Measurements from ENCODE around the gene RABGEF1.
"Not testable (repeated sequence)": the region's sequence is repeated elsewhere in the genome, so short reads cannot be mapped to it uniquely, and the experiment has no call there.

Gene RABGEF1

DNA sequence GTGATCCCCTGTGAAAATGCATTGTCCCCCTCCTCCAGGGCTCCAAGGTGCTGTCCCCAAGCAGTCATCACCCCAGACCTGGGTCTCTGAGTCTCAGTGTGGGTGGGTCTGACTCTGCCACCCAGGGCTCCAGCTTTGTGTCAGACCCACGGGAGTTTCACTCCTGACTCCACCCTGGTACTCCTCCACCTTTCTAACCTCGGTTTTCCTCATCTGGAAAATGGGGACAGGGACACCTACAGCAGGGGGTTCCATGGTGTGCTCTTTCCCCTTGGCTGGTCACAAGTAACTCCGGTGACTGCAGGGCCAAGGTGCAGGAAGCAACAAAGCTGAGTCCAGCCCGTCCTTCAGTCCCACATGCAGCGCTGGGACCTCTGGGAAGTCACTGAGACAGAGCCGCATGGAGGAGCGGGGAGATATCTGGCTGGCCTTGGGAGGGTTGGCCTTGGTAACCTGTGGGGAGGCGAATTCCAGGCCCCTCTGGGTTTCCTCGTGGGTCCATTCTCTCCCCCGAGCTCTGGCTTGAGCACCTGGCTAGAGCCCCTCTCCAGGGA is 41.8 kb upstream of the RABGEF1 start:
- no peak for DNase-seq (ENCODE audit: low read depth)
- TF ChIP-seq, protein P1, sequence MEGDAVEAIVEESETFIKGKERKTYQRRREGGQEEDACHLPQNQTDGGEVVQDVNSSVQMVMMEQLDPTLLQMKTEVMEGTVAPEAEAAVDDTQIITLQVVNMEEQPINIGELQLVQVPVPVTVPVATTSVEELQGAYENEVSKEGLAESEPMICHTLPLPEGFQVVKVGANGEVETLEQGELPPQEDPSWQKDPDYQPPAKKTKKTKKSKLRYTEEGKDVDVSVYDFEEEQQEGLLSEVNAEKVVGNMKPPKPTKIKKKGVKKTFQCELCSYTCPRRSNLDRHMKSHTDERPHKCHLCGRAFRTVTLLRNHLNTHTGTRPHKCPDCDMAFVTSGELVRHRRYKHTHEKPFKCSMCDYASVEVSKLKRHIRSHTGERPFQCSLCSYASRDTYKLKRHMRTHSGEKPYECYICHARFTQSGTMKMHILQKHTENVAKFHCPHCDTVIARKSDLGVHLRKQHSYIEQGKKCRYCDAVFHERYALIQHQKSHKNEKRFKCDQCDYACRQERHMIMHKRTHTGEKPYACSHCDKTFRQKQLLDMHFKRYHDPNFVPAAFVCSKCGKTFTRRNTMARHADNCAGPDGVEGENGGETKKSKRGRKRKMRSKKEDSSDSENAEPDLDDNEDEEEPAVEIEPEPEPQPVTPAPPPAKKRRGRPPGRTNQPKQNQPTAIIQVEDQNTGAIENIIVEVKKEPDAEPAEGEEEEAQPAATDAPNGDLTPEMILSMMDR (IDR thresholded peaks at IDR 0.05; ENCODE audit: control insufficient read depth, insufficient read depth, low read depth, low read length, missing control alignments) = no peak
- H3K4me3 ChIP-seq (ENCODE audit: control insufficient read depth, low read depth, low read length) = no peak overlapping the region

- TF ChIP-seq, protein P1 (IDR thresholded peaks at IDR 0.05; ENCODE audit: control insufficient read depth, insufficient read depth, low read depth, low read length, missing control alignments) = no peak
Observed at GRCh38 chr7:66699998-66700397, 40.5 kb upstream of the RABGEF1 start.

DNA sequence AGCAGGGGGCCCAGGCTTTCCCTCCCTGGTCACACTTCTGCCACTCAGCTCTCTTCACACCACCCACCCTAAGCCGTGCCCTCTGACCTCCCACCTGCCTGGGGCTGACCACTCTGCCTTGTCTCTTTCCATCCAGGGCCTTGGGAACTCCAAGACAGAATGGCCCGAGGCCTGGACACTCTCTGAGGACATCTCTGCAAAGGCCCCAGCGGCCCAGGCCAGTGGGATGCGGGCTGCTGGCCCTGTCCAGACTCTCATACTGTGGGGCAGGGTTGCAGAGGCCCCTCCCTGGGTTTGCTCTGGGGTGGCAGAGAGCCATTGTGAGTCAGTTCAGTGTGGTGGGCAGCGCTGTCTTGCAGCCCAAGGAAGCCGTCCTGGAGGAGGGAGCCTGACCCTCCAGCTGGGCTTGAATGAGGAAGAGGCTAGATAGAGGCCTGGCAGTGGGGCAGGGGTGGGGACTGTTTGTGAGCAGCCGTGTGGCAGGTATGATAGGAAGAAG is 39.9 kb upstream of the RABGEF1 start:
- TF ChIP-seq, protein P1 (IDR thresholded peaks at IDR 0.05; ENCODE audit: control insufficient read depth, insufficient read depth, low read depth, low read length, missing control alignments) = no peak
- H3K4me3 ChIP-seq (ENCODE audit: control insufficient read depth, low read depth, low read length) = no peak overlapping the region
- no peak for DNase-seq (ENCODE audit: low read depth)

More at GRCh38 chr7:66699998-66700397, 40.5 kb upstream of the RABGEF1 start:
- no peak overlapping the region for H3K4me3 ChIP-seq (ENCODE audit: control insufficient read depth, low read depth, low read length)
- DNase-seq (ENCODE audit: low read depth) = no peak

DNA sequence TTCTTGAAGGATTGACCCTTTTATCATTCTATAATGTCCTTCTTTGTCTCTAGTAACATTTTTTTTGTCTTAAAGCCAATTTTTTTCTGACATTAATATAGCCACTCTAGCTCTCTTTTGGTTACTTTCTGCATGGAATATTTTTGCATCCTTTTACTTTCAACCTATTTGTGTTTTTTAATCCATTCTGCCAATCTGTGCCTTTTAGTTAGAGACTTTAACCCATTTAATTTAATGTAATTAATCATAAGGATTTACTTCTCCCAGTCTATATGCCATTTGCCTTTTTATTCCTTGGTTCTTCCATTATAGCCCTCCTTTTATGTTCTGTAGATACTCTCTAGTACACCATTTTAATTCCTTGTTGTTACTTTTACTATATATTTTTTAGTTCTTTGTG is 32.7 kb upstream of the RABGEF1 start:
- no peak for DNase-seq (ENCODE audit: low read depth)
- H3K4me3 ChIP-seq (ENCODE audit: control insufficient read depth, low read depth, low read length) = no peak overlapping the region
- TF ChIP-seq, protein P1 (IDR thresholded peaks at IDR 0.05; ENCODE audit: control insufficient read depth, insufficient read depth, low read depth, low read length, missing control alignments) = no peak

DNA sequence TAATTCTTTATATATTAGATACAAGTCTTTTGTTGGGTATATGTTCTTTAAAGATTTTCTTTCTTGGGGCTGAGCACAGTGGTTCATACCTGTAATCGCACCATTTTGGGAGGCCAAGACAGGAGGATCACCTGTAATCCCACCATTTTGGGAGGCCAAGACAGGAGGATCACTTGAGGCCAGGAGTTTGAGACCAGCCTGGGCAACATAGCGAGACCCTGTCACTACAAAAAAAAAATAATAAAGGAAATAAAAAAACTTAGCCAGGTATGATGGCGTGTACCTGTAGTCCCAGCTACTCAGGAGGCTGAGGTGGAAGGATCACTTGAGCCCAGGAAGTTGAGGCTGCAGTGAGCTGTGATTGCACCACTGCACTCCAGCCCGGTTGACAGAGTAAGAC is 29.8 kb upstream of the RABGEF1 start:
- H3K4me3 ChIP-seq (ENCODE audit: control insufficient read depth, low read depth, low read length); DNase-seq (ENCODE audit: low read depth): not testable (repeated sequence)

DNA sequence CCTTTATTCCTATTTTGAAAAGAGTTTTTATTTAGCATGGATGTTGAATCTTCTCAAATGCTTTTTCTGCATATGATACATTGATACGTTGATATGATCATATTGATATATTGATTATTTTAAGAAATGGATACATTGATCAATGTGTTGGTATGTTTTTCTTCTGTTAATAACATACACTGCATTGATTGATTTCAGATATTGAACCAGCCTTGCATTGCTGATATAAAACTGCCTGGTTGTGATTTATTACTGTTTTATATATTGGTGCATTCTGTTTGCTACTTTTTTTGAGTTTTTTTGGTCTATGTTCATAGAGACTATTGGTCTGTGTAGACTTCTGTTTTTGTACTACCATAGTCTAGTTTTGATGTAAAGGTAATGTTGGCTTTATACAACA is 26.8 kb upstream of the RABGEF1 start:
- TF ChIP-seq, protein P1 (IDR thresholded peaks at IDR 0.05; ENCODE audit: control insufficient read depth, insufficient read depth, low read depth, low read length, missing control alignments) = no peak
- no peak overlapping the region for H3K4me3 ChIP-seq (ENCODE audit: control insufficient read depth, low read depth, low read length)
- DNase-seq (ENCODE audit: low read depth) = no peak

- not testable (repeated sequence) for H3K4me3 ChIP-seq (ENCODE audit: control insufficient read depth, low read depth, low read length); DNase-seq (ENCODE audit: low read depth)
Observed at GRCh38 chr7:66716634-66717033, 23.9 kb upstream of the RABGEF1 start.

DNA sequence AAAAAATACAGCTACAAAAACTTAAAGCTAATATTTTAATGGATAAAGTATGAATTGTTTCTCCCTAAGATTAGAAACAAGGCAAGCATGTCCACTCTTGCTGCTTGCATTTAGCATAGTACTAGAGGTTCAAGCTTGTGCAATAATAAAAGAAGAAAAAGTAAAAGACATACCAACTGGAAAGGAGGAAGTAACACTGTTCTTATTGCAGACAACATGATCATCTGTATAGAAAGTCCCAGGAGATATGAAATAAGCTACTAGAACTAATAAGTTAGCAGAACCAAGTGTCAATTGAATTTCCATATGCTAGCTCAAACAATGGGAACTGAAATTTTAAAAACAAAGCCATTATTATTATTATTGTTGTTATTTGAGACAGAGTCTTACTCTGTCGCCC is 20.0 kb upstream of the RABGEF1 start:
- TF ChIP-seq, protein P1 (IDR thresholded peaks at IDR 0.05; ENCODE audit: control insufficient read depth, insufficient read depth, low read depth, low read length, missing control alignments) = no peak
- H3K4me3 ChIP-seq (ENCODE audit: control insufficient read depth, low read depth, low read length) = no peak overlapping the region
- no peak for DNase-seq (ENCODE audit: low read depth)
